Ovary (tissue), 9 donors: ENCODE data around the gene C2CD4B. TPM values are rescaled to one million over a fixed set of nuclear protein-coding genes. Genes with fewer than 3 reads are reported as not detected.

Source experiments
- DNase-seq, 5 donors: peaks; one replicate each; pipeline ENCODE4 v3.0.0-alpha.2; 2019 to 2020
- H3K27ac ChIP-seq, 2 donors: fragments of 200-600 bp; one replicate each; pipeline versions ENCODE4 v1.5.1 to v1.8.0; 2019 to 2022
- H3K27me3 ChIP-seq: fragments of 200-600 bp; one replicate; pipeline ENCODE4 v1.8.0; 2022
- H3K36me3 ChIP-seq: fragments of 200-600 bp; sonication (generic); one replicate; pipeline ENCODE4 v1.5.1; 2019
- H3K4me1 ChIP-seq: one replicate; pipeline ENCODE4 v1.8.1; 2013; ENCODE audit warnings: mild to moderate bottlenecking, moderate library complexity; ENCODE audit not compliant: insufficient read depth
- H3K4me3 ChIP-seq: fragments of 200-600 bp; sonication (generic); one replicate; pipeline ENCODE4 v1.5.1; 2017
- H3K9me3 ChIP-seq, 2 donors: fragments of 200-600 bp in 1 of 2; sonication (generic) in 1 of 2; one replicate each; pipeline versions ENCODE4 v1.5.1 to v1.8.1; 2013 to 2019; ENCODE audit warnings: mild to moderate bottlenecking in 1 of 2, moderate library complexity in 1 of 2
- EP300 ChIP-seq: sonication (generic); formaldehyde crosslinking; IDR thresholded peaks from one replicate; pipeline ENCODE4 v1.6.1; 2017; ENCODE audit warnings: antibody characterized with exemption
- POLR2A ChIP-seq: fragments of 450-650 bp; IDR thresholded peaks from one replicate; pipeline ENCODE4 v1.6.1; 2017; ENCODE audit warnings: antibody characterized with exemption, mild to moderate bottlenecking, moderate library complexity
- WGBS, 3 donors: extraction: QIAGEN DNeasy Blood & Tissue Kit in 1 of 3; methylation state at CpG; one replicate each; pipeline versions ENCODE4 v1.1.5 to v1.1.7; 2013 to 2017; 5-methylcytosine and 5-hydroxymethylcytosine counted together
- intact Hi-C, 4 donors: fragments of 100-400 bp; cut with DNase I; formaldehyde crosslinking; loops; one replicate each; pipeline versions ENCODE4 v1.11.0 to v1.15.1; 2022 to 2023
- polyA plus RNA-seq, 2 donors: library from polyadenylated mRNA; stranded (reverse); fragments of 200-250 nt in 1 of 2; fragments of 350-450 nt in 1 of 2; fragmentation: Illumina TruSeq in 1 of 2; extraction: RNeasy Lipid Tissue Mini Kit (QIAGEN cat#74804) in 1 of 2; gene quantifications; one replicate each; pipeline ENCODE4 v1.2.3, GENCODE V29; 2013 to 2014
- total RNA-seq, 7 donors: library from RNA; depleted of rRNA in 2 of 7; stranded (reverse); fragments of >200 nt in 2 of 7; fragmentation: NEBNext Ultra II Directional in 3 of 7; extraction: Animal tissue kit (Norgen Biotek cat#: 25700) in 3 of 7; gene quantifications; one replicate each; pipeline versions ENCODE4 v1.1.0 to v1.2.4, GENCODE V29; 2016 to 2023
- TF ChIP-seq, protein P1 (sequence below), 3 donors: fragments of 450-650 bp in 2 of 3; fragments of 200-600 bp in 1 of 3; IDR thresholded peaks; one replicate each; pipeline versions ENCODE4 v1.5.1 to v1.8.0; 2016 to 2022; ENCODE audit warnings: antibody characterized with exemption in 3 of 3, mild to moderate bottlenecking in 1 of 3
- donor health status: DM: no; HTN: no; CAD: no; lungs with moderate emphysema.
- donor health status: DM: no; HTN: no; CAD: no.
- donor health status: Bipolar disorder and iron deficiency.
- donor health status: DM: yes; HTN: yes; CAD: no.
- donor health status: DM: no; HTN: no; CAD: no.
- donor health status: DM: yes; HTN: yes; CAD: no.

Gene C2CD4B
- total and polyA plus RNA-seq, 9 donors: 0.23 to 7.1 (median 1.5) TPM; not detected in 1

DNA sequence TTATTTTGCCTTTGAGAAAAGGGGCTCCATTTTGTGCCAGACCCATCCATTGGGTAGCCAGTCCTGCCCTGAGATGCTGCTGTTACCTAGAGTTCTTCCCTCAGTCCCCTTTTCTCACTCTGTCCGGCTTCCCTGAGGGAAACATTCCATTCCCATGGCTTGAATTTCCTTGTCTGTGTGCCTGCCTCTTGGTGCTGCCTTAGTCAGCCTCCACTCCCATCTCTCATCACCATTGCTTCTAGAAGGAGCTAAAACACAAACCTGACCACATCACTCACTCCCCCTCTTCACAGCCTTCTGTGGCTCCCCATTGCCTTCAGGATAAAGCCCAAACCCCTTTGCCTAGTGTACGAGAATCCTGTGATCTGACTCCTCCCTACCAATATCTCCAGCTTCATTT is 25.2 kb upstream of the C2CD4B start:
- no peak for TF ChIP-seq EP300
- TF ChIP-seq, protein P1, sequence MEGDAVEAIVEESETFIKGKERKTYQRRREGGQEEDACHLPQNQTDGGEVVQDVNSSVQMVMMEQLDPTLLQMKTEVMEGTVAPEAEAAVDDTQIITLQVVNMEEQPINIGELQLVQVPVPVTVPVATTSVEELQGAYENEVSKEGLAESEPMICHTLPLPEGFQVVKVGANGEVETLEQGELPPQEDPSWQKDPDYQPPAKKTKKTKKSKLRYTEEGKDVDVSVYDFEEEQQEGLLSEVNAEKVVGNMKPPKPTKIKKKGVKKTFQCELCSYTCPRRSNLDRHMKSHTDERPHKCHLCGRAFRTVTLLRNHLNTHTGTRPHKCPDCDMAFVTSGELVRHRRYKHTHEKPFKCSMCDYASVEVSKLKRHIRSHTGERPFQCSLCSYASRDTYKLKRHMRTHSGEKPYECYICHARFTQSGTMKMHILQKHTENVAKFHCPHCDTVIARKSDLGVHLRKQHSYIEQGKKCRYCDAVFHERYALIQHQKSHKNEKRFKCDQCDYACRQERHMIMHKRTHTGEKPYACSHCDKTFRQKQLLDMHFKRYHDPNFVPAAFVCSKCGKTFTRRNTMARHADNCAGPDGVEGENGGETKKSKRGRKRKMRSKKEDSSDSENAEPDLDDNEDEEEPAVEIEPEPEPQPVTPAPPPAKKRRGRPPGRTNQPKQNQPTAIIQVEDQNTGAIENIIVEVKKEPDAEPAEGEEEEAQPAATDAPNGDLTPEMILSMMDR (IDR thresholded peaks at IDR 0.05): no peak
- TF ChIP-seq POLR2A: no peak
- H3K36me3 ChIP-seq: no peaks in the 10 kb centered on the region
- H3K4me3 ChIP-seq: no peak overlapping the region
- 41 to 65% (median 47%) methylated on average over 2 of the region's 2 CpGs for WGBS, 3 donors
- H3K4me1 ChIP-seq: no peaks in the 10 kb centered on the region
- H3K9me3 ChIP-seq: no peaks in the 10 kb centered on the region
- H3K27me3 ChIP-seq: no peaks in the 10 kb centered on the region
- no peak overlapping the region for H3K27ac ChIP-seq
- intact Hi-C loops: loop anchor here in 1 of 4 donors (10.0 kb wide), 1 partner anchor 1965 kb away; no protein-coding TSS in a partner anchor
- no peak for DNase-seq

DNA sequence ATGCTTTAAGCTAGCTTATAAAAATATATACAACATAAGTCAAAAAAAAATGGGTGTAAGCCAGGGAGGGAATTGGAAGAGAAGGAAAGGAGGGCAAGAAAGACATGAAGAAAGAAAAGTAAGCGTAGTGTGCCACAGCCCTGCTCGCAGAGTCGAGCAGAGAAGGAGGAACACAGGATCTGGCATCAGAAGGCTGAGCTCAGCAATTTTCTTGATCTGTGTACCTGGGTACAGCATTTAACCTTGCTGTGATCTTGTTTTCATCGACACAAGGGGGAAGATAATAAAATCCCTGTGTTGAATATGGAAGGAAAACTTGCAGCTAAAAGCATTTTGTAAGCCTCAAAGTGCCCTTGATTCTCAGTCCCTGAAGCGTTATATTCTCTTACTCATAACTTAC is 23.7 kb upstream of the C2CD4B start:
- Histone ChIP-seq H3K4me3 (no peak overlapping the region), H3K4me1 (no peaks in the 10 kb centered on the region), H3K9me3 (no peaks in the 10 kb centered on the region), H3K36me3 (no peaks in the 10 kb centered on the region), H3K27ac (no peak overlapping the region), H3K27me3 (no peaks in the 10 kb centered on the region)
- WGBS, 3 donors: 74 to 84% (median 78%) methylated on average over 5 of the region's 5 CpGs
- no peak for DNase-seq
- TF ChIP-seq EP300 (no peak), POLR2A (no peak)
- TF ChIP-seq, protein P1 (IDR thresholded peaks at IDR 0.05): no peak
- intact Hi-C loops: no loop called here

DNA sequence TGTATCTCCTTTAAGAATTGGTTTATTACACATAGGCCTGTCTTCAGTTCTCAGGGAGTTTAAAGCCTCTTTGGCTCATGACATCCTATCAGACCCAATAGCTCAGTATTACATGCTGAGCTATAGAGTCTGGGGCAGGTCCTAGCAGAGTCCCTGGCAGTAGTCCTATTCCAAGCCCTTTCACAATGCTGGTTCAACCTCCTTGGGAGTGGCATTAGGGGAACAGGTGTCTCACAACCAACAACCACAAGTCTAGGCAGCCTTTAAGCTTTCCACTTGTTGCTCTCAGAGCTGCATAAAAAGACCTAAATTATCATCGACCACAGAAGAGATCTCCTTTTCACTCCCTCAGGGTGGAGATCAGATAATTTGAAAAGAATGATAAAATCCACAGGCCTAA is 22.8 kb upstream of the C2CD4B start:
- intact Hi-C loops: no loop called here
- H3K27me3 ChIP-seq: no peaks in the 10 kb centered on the region
- TF ChIP-seq, protein P1 (IDR thresholded peaks at IDR 0.05): no peak
- TF ChIP-seq EP300: no peak
- no peak for TF ChIP-seq POLR2A
- no peak overlapping the region for H3K27ac ChIP-seq
- H3K4me3 ChIP-seq: no peak overlapping the region
- no peak for DNase-seq
- no peaks in the 10 kb centered on the region for H3K36me3 ChIP-seq
- H3K4me1 ChIP-seq: no peaks in the 10 kb centered on the region
- WGBS, 3 donors: 59 to 81% (median 67%) methylated on average over 1 of the region's 1 CpG
- H3K9me3 ChIP-seq: no peaks in the 10 kb centered on the region

DNA sequence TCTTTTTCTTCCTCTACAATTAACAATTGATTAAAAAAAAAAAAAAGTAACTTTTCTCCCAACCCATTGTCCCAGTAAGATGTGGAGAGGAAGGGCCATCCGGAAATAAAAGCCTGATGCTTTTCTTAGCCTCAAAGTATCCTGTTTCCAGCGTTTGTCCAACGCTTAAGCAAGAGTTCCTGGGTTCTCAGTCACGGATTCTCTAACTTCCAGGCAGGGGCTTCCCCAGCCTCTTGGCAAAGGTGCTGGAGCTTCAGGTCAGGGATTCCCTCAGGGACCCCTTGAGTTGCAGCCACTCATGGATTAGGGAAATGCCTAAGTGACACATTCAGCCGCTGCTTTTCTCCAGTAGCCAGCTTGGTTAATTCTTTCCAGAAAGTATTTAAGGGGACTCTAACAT is 22.3 kb upstream of the C2CD4B start:
- Histone ChIP-seq H3K27me3 (no peaks in the 10 kb centered on the region), H3K36me3 (no peaks in the 10 kb centered on the region), H3K4me3 (no peak overlapping the region), H3K9me3 (no peaks in the 10 kb centered on the region), H3K4me1 (no peaks in the 10 kb centered on the region), H3K27ac (no peak overlapping the region)
- 80 to 86% (median 81%) methylated on average over 5 of the region's 5 CpGs for WGBS, 3 donors
- no peak for DNase-seq
- TF ChIP-seq EP300: no peak
- no peak for TF ChIP-seq POLR2A
- intact Hi-C loops: no loop called here

DNA sequence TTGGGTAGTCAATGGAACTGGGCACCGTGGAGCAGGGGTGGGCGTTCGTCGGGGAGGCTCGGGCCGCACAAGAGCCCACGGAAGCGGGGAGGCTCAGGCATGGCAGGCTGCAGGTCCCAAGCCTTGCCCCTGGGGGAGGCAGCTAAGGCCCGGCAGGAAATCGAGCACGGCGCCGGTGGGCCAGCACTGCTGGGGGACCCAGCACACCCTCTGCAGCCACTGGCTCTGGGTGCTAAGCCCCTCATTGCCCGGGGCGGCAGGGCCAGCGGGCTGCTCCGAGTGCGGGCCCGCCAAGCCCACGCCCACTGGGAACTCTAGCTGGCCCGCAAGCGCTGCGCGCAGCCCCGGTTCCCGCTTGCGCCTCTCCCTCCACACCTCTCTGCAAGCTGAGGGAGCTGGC is 21.5 kb upstream of the C2CD4B start:
- Histone ChIP-seq H3K27me3 (no peaks in the 10 kb centered on the region), H3K27ac (no peak overlapping the region), H3K36me3 (no peaks in the 10 kb centered on the region), H3K4me3 (no peak overlapping the region), H3K4me1 (no peaks in the 10 kb centered on the region), H3K9me3 (no peaks in the 10 kb centered on the region)
- DNase-seq: no peak
- TF ChIP-seq, protein P1 (IDR thresholded peaks at IDR 0.05): no peak
- no peak for TF ChIP-seq EP300
- TF ChIP-seq POLR2A: no peak
- intact Hi-C loops: no loop called here
- WGBS, 3 donors: 95 to 98% (median 96%) methylated on average over 19 to 27 of the region's 27 CpGs
